ENCODE measurements around the gene BAD. TPM values are rescaled to one million over a fixed set of nuclear protein-coding genes. Genes with fewer than 3 reads are reported as not detected.

BAD gene
- total RNA-seq, 1 donor from 2014 or later: 26.6 TPM

DNA sequence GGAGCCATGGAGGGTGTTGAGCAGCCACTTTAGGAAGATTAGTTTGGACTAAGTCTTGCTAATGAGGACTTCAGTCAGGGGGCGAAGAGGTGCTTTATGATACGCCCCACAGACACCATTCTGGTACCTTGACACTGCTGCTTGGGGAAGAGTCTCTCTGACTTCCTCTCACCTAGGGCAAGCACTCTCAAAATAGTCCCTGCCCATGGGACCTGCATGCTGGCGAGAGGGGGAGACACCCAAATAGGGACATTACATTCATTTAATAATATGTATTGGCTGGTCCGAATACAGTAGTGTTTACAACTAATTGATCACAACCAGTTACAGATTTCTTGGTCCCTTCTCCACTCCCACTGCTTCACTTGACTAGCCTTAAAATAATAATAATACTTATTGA is 11.3 kb upstream of the BAD start:
- Mint-ChIP-seq H3K27me3 (peaks cover 57% of the 10 kb centered on the region), H3K4me1 (peaks cover 23% of the 10 kb centered on the region), H3K4me3 (no peak overlapping the region), H3K27ac (no peak overlapping the region), H3K9me3 (no peaks in the 10 kb centered on the region), H3K36me3 (ENCODE audit: low read depth) (no peaks in the 10 kb centered on the region)
- TF ChIP-seq, protein P1, sequence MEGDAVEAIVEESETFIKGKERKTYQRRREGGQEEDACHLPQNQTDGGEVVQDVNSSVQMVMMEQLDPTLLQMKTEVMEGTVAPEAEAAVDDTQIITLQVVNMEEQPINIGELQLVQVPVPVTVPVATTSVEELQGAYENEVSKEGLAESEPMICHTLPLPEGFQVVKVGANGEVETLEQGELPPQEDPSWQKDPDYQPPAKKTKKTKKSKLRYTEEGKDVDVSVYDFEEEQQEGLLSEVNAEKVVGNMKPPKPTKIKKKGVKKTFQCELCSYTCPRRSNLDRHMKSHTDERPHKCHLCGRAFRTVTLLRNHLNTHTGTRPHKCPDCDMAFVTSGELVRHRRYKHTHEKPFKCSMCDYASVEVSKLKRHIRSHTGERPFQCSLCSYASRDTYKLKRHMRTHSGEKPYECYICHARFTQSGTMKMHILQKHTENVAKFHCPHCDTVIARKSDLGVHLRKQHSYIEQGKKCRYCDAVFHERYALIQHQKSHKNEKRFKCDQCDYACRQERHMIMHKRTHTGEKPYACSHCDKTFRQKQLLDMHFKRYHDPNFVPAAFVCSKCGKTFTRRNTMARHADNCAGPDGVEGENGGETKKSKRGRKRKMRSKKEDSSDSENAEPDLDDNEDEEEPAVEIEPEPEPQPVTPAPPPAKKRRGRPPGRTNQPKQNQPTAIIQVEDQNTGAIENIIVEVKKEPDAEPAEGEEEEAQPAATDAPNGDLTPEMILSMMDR (IDR thresholded peaks at IDR 0.05): no peak
- POLR2A ChIA-PET: no interaction called here
- ATAC-seq (ENCODE audit: low read depth): no peak
- DNase-seq: no peak
- CTCF ChIA-PET: no interaction called here
- intact Hi-C loops (cut with micrococcal nuclease): no loop called here

- Mint-ChIP-seq H3K27me3 (peaks cover 57% of the 10 kb centered on the region), H3K9me3 (no peaks in the 10 kb centered on the region), H3K27ac (no peak overlapping the region), H3K4me1 (peaks cover 16% of the 10 kb centered on the region), H3K36me3 (ENCODE audit: low read depth) (no peaks in the 10 kb centered on the region), H3K4me3 (no peak overlapping the region)
- intact Hi-C loops (cut with micrococcal nuclease): no loop called here
- TF ChIP-seq, protein P1 (IDR thresholded peaks at IDR 0.05): no peak
- POLR2A ChIA-PET: interaction anchor here (0.7 kb wide), 1 partner anchor 46 kb away, joined by 7 read pairs; no protein-coding TSS in a partner anchor
- DNase-seq: no peak
- no peak for ATAC-seq (ENCODE audit: low read depth)
- CTCF ChIA-PET: interaction anchor here (2.3 kb wide), 1 partner anchor 90 kb away, joined by 7 read pairs; no protein-coding TSS in a partner anchor
Measured at GRCh38 chr11:64294774-64295173, 10.3 kb upstream of the BAD start.

- Mint-ChIP-seq H3K9me3 (no peaks in the 10 kb centered on the region), H3K4me1 (peaks cover 10% of the 10 kb centered on the region), H3K4me3 (peak overlapping the region; percentile 59), H3K27me3 (peaks cover 47% of the 10 kb centered on the region), H3K36me3 (ENCODE audit: low read depth) (no peaks in the 10 kb centered on the region), H3K27ac (no peak overlapping the region)
- DNase-seq (no peak), ATAC-seq (ENCODE audit: low read depth) (peak; percentile 34)
- ChIA-PET CTCF (interaction anchor here (0.8 to 2.3 kb wide), 4 partner anchors 8 to 88 kb away, joined by 3 to 7 read pairs (median 4); partner anchors contain the start of gene CATSPERZ), POLR2A (interaction anchor here (0.5 to 1.5 kb wide), 3 partner anchors 26 to 64 kb away, joined by 3 read pairs; no protein-coding TSS in a partner anchor)
- TF ChIP-seq, protein P1 (IDR thresholded peaks at IDR 0.05): no peak
- intact Hi-C loops (cut with micrococcal nuclease): no loop called here
Measured at GRCh38 chr11:64292460-64293254, 8.2 kb upstream of the BAD start.

DNA sequence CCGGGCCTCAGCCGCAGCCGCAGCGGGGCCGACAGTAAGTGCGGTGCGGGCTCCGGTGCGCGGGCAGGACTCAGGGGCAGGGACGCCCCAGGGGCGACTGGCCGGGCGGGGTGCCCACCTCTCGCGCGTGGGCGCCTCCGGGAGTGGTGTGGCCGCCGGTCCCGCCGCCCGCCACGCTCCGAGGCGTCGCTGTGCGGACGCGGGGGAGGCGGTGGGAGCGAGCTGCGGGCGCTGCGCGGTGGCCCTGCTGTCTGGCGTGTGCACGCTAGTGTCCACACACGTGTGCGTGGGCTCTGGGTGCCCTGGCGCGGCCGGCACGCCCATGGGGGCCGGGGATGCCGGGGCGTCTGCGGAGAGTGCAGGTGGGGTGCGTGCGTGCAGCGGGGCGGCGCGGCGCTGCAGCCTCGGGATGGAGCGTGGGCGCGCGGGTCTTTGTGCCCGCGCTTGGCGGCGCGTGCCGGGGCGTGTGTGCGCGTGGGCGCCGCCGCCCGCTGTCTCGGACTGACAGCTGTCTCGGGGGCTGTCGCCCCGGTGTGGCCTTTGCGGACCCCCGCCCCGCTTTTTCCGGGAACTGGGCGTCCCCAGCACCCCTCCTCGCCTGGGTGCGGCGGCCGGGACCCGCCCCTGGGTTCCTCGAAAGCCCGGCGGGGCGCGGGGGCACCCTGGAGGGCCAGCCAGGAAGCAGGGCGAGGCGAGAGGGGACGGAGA is 7.4 kb upstream of the BAD start:
- no peak overlapping the region for H3K27ac Mint-ChIP-seq
- ChIA-PET CTCF (interaction anchor here (0.8 to 1.0 kb wide), 2 partner anchors 9 kb away, joined by 3 to 4 read pairs; partner anchors contain the start of gene CATSPERZ), POLR2A (interaction anchor here (0.5 to 1.5 kb wide), 2 partner anchors 50 to 65 kb away, joined by 3 read pairs; no protein-coding TSS in a partner anchor)
- H3K36me3 Mint-ChIP-seq (ENCODE audit: low read depth): no peaks in the 10 kb centered on the region
- intact Hi-C loops (cut with micrococcal nuclease): no loop called here
- ATAC-seq (ENCODE audit: low read depth) (peak; percentile 55), DNase-seq (no peak)
- peaks cover 7% of the 10 kb centered on the region for H3K4me1 Mint-ChIP-seq
- TF ChIP-seq, protein P1 (IDR thresholded peaks at IDR 0.05): no peak
- peak overlapping the region; percentile 59 for H3K4me3 Mint-ChIP-seq
- H3K9me3 Mint-ChIP-seq: no peaks in the 10 kb centered on the region
- peaks cover 40% of the 10 kb centered on the region for H3K27me3 Mint-ChIP-seq

Measured in activated B cell treated with CpG ODN at 0.5 μM for 24 hours (primary cell).